Stimulated activated memory B cell treated with anti-CD40 and anti-IgM and Interleukin-4, amounts not matched to agents 10 μg/mL and 1 μg/mL and 100 μg/mL, for 72 hours (primary cell): ENCODE data around the gene HYAL2.

ENCODE experiments used
- ATAC-seq: fragments of 150-1000 bp; cut with Tn5 transposase; 2 replicates; pipeline ENCODE4 v1.10.0; 2021
- H3K27ac Mint-ChIP-seq: one replicate; pipeline ENCODE4 v1.8.0; 2022; ENCODE audit warnings: mild to moderate bottlenecking, mixed read lengths
- H3K27me3 Mint-ChIP-seq: one replicate; pipeline ENCODE4 v1.8.0; 2022; ENCODE audit warnings: mixed read lengths
- H3K36me3 Mint-ChIP-seq: one replicate; pipeline ENCODE4 v1.8.0; 2022; ENCODE audit warnings: mixed read lengths
- H3K4me1 Mint-ChIP-seq: one replicate; pipeline ENCODE4 v1.8.0; 2022; ENCODE audit warnings: mixed read lengths
- H3K4me3 Mint-ChIP-seq: one replicate; pipeline ENCODE4 v1.8.0; 2022; ENCODE audit warnings: mild to moderate bottlenecking, moderate library complexity, mixed read lengths
- H3K9me3 Mint-ChIP-seq: one replicate; pipeline ENCODE4 v1.8.0; 2022; ENCODE audit warnings: mixed read lengths

Gene HYAL2

GRCh38 chr3:50354850-50355249 is 32.3 kb upstream of the HYAL2 start:
- ATAC-seq, result no peak
- peaks cover 81% of the 10 kb centered on the region for H3K4me1 Mint-ChIP-seq

GRCh38 chr3:50354186-50354764 is 31.7 kb upstream of the HYAL2 start:
- ATAC-seq, result no peak
- Mint-ChIP-seq H3K4me1 (peaks cover 81% of the 10 kb centered on the region), H3K4me3 (no peak overlapping the region), H3K27me3 (no peaks in the 10 kb centered on the region), H3K27ac (no peak overlapping the region), H3K9me3 (no peaks in the 10 kb centered on the region), H3K36me3 (peaks cover 14% of the 10 kb centered on the region)

More at GRCh38 chr3:50354850-50355249, 32.3 kb upstream of the HYAL2 start:
- Mint-ChIP-seq H3K9me3 (no peaks in the 10 kb centered on the region), H3K27ac (peak overlapping the region; percentile 53), H3K4me3 (no peak overlapping the region), H3K36me3 (peaks cover 14% of the 10 kb centered on the region), H3K27me3 (no peaks in the 10 kb centered on the region)

GRCh38 chr3:50353245-50354004 is 30.9 kb upstream of the HYAL2 start:
- peaks cover 16% of the 10 kb centered on the region for H3K36me3 Mint-ChIP-seq
- peaks cover 84% of the 10 kb centered on the region for H3K4me1 Mint-ChIP-seq
- no peak overlapping the region for H3K4me3 Mint-ChIP-seq
- no peak overlapping the region for H3K27ac Mint-ChIP-seq
- no peaks in the 10 kb centered on the region for H3K9me3 Mint-ChIP-seq
- no peak for ATAC-seq
- H3K27me3 Mint-ChIP-seq, result no peaks in the 10 kb centered on the region

GRCh38 chr3:50352781-50353180 is 30.2 kb upstream of the HYAL2 start:
- Mint-ChIP-seq H3K36me3 (peaks cover 22% of the 10 kb centered on the region), H3K27me3 (no peaks in the 10 kb centered on the region), H3K9me3 (no peaks in the 10 kb centered on the region), H3K4me1 (peaks cover 84% of the 10 kb centered on the region), H3K4me3 (no peak overlapping the region), H3K27ac (no peak overlapping the region)
- no peak for ATAC-seq

- Mint-ChIP-seq H3K4me3 (peak overlapping the region; percentile 96), H3K4me1 (peaks cover 70% of the 10 kb centered on the region), H3K27me3 (no peaks in the 10 kb centered on the region), H3K36me3 (peaks cover 24% of the 10 kb centered on the region), H3K27ac (peak overlapping the region; percentile 95), H3K9me3 (no peaks in the 10 kb centered on the region)
- no peak for ATAC-seq
Measured at GRCh38 chr3:50351323-50351697, 28.8 kb upstream of the HYAL2 start.

GRCh38 chr3:50350527-50351322 is 28.2 kb upstream of the HYAL2 start, which contains the start of the genes CYB561D2 and NPRL2:
Gene CYB561D2 (plus strand): TSS chr3:50350862. CDS start chr3:50351434, 572 bp downstream.
Gene NPRL2 (minus strand): TSS chr3:50350775. CDS start chr3:50350652, 123 bp downstream.
- H3K4me1 Mint-ChIP-seq, result peaks cover 70% of the 10 kb centered on the region
- H3K27ac Mint-ChIP-seq, result peak within 1 kb of the TSS; percentile 95
- peak; percentile 96 for ATAC-seq
- peaks cover 24% of the 10 kb centered on the region for H3K36me3 Mint-ChIP-seq
- peak within 1 kb of the TSS; percentile 96 for H3K4me3 Mint-ChIP-seq
- no peaks in the 10 kb centered on the region for H3K27me3 Mint-ChIP-seq
- H3K9me3 Mint-ChIP-seq, result no peaks in the 10 kb centered on the region

GRCh38 chr3:50350213-50350526 is 27.6 kb upstream of the HYAL2 start:
- Mint-ChIP-seq H3K9me3 (no peaks in the 10 kb centered on the region), H3K27me3 (no peaks in the 10 kb centered on the region), H3K27ac (peak overlapping the region; percentile 95), H3K4me3 (peak overlapping the region; percentile 96), H3K4me1 (peaks cover 70% of the 10 kb centered on the region), H3K36me3 (peaks cover 19% of the 10 kb centered on the region)
- ATAC-seq, result no peak

GRCh38 chr3:50347187-50347813 is 24.8 kb upstream of the HYAL2 start:
- Mint-ChIP-seq H3K36me3 (peaks cover 9% of the 10 kb centered on the region), H3K4me1 (peaks cover 64% of the 10 kb centered on the region), H3K9me3 (no peaks in the 10 kb centered on the region), H3K27ac (no peak overlapping the region), H3K27me3 (no peaks in the 10 kb centered on the region), H3K4me3 (no peak overlapping the region)
- no peak for ATAC-seq

GRCh38 chr3:50345586-50346234 is 23.2 kb upstream of the HYAL2 start, which contains the start of gene ZMYND10:
Gene ZMYND10 (minus strand): TSS chr3:50345732. CDS start chr3:50345579, 153 bp downstream.
- Mint-ChIP-seq H3K9me3 (no peaks in the 10 kb centered on the region), H3K27ac (peak within 1 kb of the TSS; percentile 18), H3K4me1 (peaks cover 57% of the 10 kb centered on the region), H3K36me3 (peaks cover 9% of the 10 kb centered on the region), H3K27me3 (no peaks in the 10 kb centered on the region), H3K4me3 (peak within 1 kb of the TSS; percentile 65)
- peak; percentile 18 for ATAC-seq

GRCh38 chr3:50345008-50345407 is 22.5 kb upstream of the HYAL2 start:
- peaks cover 9% of the 10 kb centered on the region for H3K36me3 Mint-ChIP-seq
- peaks cover 52% of the 10 kb centered on the region for H3K4me1 Mint-ChIP-seq
- H3K27me3 Mint-ChIP-seq, result no peaks in the 10 kb centered on the region
- H3K27ac Mint-ChIP-seq, result no peak overlapping the region
- no peak for ATAC-seq
- no peak overlapping the region for H3K4me3 Mint-ChIP-seq
- H3K9me3 Mint-ChIP-seq, result no peaks in the 10 kb centered on the region

- Mint-ChIP-seq H3K4me1 (peaks cover 50% of the 10 kb centered on the region), H3K9me3 (no peaks in the 10 kb centered on the region), H3K27ac (no peak overlapping the region), H3K36me3 (peaks cover 17% of the 10 kb centered on the region), H3K27me3 (no peaks in the 10 kb centered on the region), H3K4me3 (no peak overlapping the region)
- ATAC-seq, result no peak
Measured at GRCh38 chr3:50342813-50343633, 20.5 kb upstream of the HYAL2 start.

GRCh38 chr3:50341996-50342650 is 19.6 kb upstream of the HYAL2 start:
- peak overlapping the region; percentile 8 for H3K4me3 Mint-ChIP-seq
- no peaks in the 10 kb centered on the region for H3K9me3 Mint-ChIP-seq
- peaks cover 46% of the 10 kb centered on the region for H3K4me1 Mint-ChIP-seq
- peaks cover 13% of the 10 kb centered on the region for H3K36me3 Mint-ChIP-seq
- no peaks in the 10 kb centered on the region for H3K27me3 Mint-ChIP-seq
- ATAC-seq, result no peak
- H3K27ac Mint-ChIP-seq, result peak overlapping the region; percentile 99

GRCh38 chr3:50341537-50341936 is 19.0 kb upstream of the HYAL2 start:
- Mint-ChIP-seq H3K27ac (peak overlapping the region; percentile 99), H3K4me1 (peaks cover 49% of the 10 kb centered on the region), H3K27me3 (no peaks in the 10 kb centered on the region), H3K4me3 (peak overlapping the region; percentile 89), H3K36me3 (peaks cover 16% of the 10 kb centered on the region), H3K9me3 (no peaks in the 10 kb centered on the region)
- ATAC-seq, result no peak
